Lung microvascular endothelial cell (primary cell): ENCODE data around the gene REC8. TPM values are rescaled to one million over a fixed set of nuclear protein-coding genes. Genes with fewer than 3 reads are reported as not detected.
"Not testable (repeated sequence)": the region's sequence is repeated elsewhere in the genome, so short reads cannot be mapped to it uniquely, and the experiment has no call there.

ENCODE experiments used
- DNase-seq, 2 donors: peaks; one replicate each; pipeline versions ENCODE4 v3.0.0 to v3.0.0-alpha.2; 2010; ENCODE audit warnings: low read depth in 2 of 2
- total RNA-seq: library from RNA; depleted of rRNA; stranded (reverse); fragments of >200 nt; gene quantifications from 2 replicates; pipeline ENCODE4 v1.2.1, GENCODE V29; 2014

Gene REC8
- total RNA-seq, 1 donor from 2014 or later = 1.2 TPM

DNA sequence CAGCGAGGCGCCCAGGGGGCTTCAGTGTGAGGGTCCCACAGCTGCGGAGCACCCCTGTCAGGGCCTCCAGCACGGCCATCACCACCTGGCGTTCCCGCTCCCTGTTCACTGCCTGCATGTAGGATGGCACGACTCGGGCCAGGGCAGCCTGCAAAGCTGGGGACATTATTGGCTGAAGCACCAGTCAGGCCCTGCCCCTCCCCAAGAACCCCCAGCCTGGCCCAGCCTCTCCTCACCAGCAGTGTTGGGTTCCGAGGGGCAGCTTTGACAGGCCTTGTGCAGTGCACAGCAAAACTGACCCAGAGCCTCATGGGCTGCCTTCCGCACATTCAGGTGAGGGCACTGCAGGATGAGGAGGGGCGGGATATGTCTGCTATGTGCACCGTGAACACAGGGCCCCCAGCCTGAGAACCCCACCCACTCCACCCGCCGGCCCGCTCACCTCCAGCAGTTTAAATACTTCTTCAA lies 11.2 kb downstream of the REC8 start:
- no peak for DNase-seq

- DNase-seq = no peak
Measured at GRCh38 chr14:24184104-24184970, 12.5 kb downstream of the REC8 start.

GRCh38 chr14:24185026-24185425 lies 13.1 kb downstream of the REC8 start:
- DNase-seq = no peak

DNA sequence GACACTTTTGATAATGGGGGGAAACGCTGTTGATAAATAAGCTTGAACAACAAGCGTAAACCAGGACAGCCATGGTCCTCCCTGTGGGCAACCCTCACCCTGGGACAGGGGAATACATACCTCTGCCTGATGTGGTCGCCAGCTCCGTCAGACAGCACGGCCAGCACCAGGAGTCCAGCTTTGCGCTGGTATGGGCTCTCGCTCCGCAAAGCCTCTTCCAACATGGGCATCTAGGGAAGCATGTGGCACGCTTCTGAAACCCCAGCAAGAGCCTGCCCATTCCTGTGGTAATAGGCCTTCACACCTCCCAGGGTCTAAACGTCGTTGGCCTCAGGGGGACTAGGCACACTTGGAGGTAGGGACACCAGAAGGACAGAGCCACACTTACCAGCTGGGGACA lies 13.9 kb downstream of the REC8 start:
- no peak for DNase-seq

DNA sequence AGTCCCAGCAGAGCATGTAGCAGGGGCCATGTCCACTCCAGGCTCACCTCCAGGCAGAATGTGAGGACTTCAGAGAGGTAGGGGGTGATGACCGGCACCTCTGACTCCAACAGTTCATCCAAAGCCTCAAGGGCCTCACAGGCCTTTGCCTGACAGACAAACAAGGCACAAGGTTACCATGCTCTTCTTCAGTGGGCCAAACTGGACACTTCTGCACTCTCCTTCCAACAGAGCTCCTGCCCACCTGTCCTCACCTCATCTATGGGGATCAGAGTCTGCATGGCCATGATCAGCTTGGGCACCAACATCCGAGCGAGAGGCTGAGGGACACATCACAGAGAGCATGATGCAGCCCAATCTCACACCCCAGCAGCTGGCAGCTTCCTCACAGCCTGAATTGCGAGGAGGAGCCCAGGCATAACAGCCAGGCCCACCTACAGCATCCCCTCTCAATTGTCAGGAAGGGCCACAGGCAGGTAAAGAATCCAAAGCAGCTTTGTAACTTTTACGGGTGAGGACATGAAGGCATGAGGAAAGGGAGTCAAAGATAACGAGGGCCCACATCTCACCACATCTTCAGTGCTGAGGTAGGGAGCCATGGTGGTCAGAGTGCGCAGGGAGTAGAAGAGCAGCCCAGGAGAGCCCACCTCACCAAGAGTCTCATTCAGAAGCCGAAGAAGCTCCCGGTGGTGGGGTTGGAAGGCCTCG lies 15.1 kb downstream of the REC8 start:
- DNase-seq = no peak

DNA sequence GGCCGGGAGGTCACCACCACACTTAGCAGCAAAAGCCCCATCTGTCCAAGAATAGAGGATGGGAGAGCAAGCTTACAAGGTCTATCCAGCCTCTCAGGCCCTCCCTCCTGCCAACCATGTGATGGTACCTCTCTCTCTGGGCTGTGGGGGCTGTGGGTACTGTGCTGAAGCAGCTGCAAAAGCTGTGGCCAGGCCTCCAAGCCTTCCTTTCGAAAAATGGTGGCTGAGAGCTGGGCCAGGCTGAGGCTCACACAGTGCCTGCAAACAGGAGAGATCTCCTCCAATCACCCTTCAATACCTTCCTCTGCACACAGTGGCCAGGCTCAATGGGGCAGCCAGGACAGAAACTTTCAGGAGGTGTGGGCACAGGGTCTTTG lies 15.6 kb downstream of the REC8 start:
- DNase-seq = no peak

DNA sequence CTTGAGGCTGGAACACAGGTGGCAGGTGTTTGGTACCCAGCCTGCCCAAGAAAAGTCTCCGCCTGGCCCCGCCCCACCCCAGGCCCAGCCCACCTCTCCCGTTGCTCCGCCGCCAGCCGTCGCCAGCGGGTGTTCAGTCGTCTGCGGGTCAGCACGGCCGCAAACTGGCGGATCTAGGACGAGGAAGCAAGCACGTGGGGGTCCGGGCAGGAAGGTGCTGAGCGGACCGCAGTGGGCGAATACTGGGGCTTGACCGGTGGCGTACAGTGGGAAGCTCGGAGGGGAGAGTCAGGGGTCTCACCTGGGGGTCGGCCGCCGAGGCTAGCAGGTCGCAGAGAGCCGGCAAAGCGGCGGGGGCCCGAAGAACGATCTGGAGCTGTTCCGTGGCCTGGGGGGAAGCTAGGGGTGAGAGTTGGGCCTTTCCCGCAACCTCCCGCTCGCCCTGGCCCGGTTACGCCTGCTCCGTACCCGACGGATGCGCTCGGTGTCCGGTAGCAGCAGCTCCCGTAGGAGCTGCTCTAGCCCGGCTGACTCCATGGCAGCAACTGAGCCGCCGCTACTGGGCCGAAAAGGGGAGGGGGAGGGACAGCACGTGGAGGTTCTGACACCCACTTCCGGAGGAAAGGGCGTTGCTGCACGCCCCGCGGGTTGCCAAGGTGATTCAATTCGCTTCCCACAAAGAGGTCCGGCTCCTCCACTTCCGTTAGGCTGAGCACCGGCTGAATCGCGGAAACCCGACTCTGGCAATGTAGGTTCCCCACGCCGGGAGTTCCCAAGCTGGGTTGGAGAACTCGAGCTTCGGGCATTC lies 16.6 kb downstream of the REC8 start, which contains the start of gene IPO4:
IPO4 (minus strand) TSS at position 566 of the 808 bp plus-strand sequence; CDS start at position 537, 29 bp downstream.
- DNase-seq = peak; percentile 99

- no peak for DNase-seq
Measured at GRCh38 chr14:24189059-24189375, 17.1 kb downstream of the REC8 start.

DNA sequence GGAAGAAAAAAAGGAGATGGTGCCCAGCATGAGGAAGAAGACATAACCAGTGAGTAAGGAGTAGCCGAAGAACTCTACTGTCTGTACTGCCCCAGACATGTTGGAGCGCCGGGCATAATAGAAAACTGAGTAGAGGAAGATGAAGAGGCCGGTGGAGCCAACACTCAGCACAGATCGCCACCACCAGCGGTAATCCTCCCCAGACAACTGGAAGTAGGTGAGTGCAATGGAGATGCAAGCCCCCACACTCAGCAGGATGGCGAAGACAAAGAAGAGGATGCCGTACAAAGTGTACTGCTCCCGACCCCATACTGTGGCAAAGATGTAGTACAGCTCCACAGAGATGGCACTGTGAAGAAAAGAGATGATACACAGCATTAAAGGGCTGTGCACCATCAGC lies 17.6 kb downstream of the REC8 start:
- no peak for DNase-seq

GRCh38 chr14:24190416-24190815 lies 18.5 kb downstream of the REC8 start:
- no peak for DNase-seq

GRCh38 chr14:24192933-24193332 lies 21.1 kb downstream of the REC8 start:
- no peak for DNase-seq

DNA sequence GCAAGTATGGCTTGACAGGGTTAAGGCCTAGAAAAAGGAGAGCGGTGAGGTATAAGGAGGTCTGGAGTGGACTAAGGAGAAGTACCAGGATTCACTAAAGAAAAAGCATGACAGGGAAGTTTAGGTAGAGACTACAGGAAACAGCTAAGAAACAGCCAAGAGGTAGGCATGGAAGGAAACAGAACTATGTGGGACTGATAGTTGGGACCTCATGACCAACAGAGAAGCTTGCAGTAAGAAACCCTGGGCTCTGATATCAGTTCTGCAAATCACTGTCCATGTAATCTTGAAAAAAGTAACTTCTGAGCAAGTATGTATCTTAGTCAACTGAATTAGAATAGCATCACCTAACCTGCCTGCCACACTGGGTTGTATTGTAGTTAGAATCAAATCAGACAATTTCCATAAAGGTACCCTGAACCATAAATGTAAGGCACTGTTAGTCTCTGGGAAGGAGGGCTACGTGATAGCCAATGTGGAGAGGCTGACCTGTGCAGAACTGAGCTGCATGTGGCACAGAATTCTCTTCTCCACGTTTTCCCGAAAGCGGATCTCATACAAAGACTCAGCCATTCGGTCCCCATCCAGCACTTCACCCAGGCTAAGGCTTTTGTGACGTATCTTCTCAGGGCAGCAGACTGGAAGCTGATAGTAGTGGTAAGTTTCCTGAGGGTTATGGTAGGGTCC lies 22.4 kb downstream of the REC8 start:
- DNase-seq = no peak

DNA sequence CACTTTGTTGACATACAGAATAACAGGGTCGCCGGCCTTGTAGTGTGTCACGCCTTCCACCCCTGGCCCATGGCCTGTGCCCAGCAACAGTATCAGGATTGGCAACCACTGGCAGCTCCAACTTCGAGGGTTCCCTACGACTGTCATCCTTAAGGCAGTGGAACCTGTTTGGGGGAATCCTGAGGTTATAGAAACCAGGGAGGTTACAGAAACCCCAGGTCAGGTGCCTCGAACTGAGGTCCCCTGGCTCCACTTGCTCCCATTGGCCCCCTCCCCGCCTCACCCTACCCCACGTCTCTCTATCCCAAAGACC lies 22.9 kb downstream of the REC8 start:
- DNase-seq = no peak

DNA sequence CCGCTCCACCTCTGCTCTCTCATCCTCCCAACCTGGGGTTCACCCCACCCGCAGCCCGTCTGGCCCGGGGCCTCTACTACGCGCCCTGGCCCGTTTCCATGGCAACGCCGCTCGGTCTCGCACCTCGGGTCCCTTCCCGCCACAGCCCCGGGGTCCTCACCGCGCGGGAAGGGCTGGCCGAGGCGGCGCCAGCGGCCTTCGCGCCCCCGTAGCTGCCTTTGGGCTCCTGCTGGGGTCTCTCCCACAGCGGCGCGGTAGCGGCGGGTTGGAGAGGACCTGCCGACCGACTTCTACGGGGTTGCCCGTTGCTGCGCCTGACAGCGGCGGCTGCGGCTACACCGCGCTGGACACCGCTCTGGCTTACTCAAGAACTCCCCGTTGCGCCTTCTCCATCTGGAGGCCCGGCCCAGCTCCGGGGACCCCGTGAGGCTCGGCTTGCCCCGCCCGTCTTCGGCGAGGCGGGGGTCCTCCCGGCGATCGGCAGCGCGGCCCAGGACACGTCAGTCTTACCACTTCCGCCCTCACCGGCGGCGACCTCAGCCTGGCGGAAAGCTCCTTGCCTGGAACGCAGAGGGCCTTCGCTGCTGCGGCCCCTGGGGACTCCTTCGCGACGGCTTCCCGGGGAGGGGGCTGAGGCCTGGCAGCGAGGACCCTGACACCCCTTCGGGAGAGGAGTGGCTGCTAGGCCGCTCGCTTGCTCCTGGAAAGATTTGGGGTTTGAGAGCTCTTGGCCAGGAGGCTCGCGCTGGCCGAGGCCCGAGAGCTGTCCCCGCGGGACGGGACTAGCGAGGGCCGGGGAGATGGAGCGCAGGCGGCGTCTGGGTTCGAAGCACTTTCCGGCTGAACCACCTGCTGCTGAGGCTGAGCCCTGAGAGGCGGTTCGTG lies 23.5 kb downstream of the REC8 start, which contains the start of gene TM9SF1:
TM9SF1 (minus strand) TSS at position 256 of the 885 bp plus-strand sequence. CDS start 422 bp downstream, outside the sequence.
- peak; percentile 90 to 92 for DNase-seq

DNA sequence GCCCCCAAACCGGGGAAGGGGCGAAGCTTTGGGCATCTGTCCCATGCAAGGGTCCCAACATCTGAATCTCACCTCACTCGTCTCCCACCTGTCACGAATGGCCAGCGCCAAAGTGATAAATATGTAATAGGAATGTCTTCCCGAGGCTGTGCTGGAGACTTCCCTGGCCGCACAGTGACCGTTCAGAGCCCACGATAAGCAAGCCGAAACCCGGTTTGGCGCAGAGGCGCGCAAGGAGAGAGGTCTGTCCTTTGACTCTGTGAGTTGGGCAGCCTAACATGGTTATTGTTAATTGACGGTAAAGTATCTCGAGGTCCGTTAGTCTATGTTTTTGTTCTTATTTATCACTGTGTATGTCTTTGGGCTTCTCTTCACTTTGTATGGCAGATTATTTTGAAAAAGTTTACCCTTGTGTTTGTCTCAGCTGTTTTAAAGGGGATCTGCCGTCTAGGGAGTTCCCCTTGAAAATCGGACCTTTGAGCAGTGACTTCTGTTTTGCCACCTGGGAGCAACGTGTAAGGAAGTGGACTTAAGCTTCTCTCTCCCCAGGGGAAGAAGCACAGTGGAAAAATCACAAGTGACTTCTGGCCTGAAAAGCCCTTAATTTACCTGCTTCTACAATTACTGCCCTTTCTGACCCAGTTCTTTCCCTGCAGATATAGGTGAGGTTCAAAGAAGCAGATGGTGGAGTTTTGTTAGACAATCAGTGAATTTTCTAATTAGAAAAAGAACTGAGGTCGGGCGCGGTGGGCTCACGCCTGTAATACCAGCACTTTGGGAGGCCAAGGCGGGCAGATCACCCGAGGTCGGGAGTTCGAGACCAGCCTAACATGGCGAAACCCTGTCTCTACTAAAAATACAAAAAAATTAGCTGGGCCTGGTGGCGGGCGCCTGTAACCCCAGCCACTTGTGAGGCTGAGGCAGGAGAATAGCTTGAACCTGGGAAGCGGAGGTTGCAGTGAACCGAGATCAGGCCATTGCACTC lies 24.5 kb downstream of the REC8 start:
- DNase-seq = peak; percentile 30 to 41

DNA sequence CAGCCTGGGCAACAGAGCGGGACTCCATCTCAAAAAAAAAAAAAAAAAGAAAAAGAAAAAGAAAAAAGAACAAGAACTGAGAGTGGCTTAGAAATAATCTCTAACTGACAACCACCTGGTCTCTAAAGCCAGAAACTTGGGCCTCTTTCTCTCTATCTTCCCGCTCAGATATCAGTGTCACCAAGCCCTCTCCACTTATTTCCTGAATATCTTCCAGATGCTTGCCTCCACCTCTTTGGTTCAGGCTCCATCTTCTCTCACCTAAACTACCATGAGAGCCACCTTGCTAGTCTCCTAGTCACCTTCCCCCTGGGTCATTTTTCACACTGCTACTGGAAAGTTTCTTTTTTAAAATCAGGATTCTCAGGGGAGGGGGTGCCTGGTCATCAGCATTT lies 25.2 kb downstream of the REC8 start:
- DNase-seq = no peak

DNA sequence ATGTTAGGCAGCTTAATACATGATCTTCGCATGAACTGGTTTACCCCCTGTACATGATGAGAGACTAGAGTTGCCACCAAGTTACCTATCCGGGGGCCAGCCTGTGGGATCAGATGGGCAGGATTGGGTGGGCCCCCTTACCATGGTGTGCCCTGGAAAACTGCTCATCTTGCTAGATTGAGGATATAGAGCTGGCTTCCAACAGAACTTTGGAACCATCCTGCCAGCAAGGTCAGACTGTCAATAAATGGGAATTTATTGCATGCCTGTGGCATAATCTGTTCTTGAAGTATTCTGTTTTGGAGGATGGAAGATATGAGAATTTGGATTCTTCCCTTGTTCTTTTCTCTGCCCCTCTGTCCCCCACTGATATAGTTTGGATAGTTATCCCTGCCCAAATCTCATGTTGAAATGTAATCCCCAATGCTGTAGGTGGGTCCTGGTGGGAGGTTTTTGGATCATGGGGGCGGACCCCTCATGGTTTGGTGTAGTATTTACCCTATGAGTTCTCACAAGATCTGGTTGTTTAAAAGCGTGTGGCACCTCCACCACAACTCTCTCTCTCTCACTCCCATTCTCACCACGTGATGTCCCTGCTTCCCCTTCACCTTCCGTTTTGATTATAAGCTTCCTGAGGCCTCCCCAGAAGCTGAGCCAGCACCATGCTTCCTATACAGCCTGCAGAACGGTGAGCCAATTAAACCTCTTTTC lies 27.1 kb downstream of the REC8 start:
- DNase-seq = no peak

GRCh38 chr14:24202538-24202937 lies 30.7 kb downstream of the REC8 start:
- not testable (repeated sequence) for DNase-seq
